B cell (primary cell): ENCODE results near the gene TECPR2. TPM values are rescaled to one million over a fixed set of nuclear protein-coding genes. Genes with fewer than 3 reads are reported as not detected.

Experiments used
- ATAC-seq: fragments of 200-7000 bp; cut with Tn5 transposase; one replicate; pipeline ENCODE4 v1.10.0; 2021; ENCODE audit warnings: low read depth, mild to moderate bottlenecking, moderate number of reproducible peaks, moderate library complexity
- CTCF ChIA-PET: fragments of 350-600 bp; sonication (Branson Sonifier 250); formaldehyde crosslinking; loops from one replicate; lab custom pipeline; 2021; ENCODE audit warnings: antibody characterized with exemption, inconsistent platforms; lab: Charles Lee
- POLR2A ChIA-PET: fragments of 350-600 bp; sonication (Branson Sonifier 250); formaldehyde crosslinking; loops from one replicate; lab custom pipeline; 2021; ENCODE audit warnings: antibody characterized with exemption; lab: Charles Lee
- DNase-seq: peaks from one replicate; pipeline ENCODE4 v3.0.0; 2013
- H2AFZ ChIP-seq: 2 replicates; pipeline ENCODE4 v1.6.1; 2012; ENCODE audit warnings: mild to moderate bottlenecking, low read depth, low read length; ENCODE audit not compliant: insufficient read depth, poor library complexity, severe bottlenecking
- H3K27ac ChIP-seq, 2 donors: 1 replicate in 1 of 2; 2 replicates in 1 of 2; pipeline ENCODE4 v1.5.1; 2012 to 2013; ENCODE audit warnings: low read length in 2 of 2, mild to moderate bottlenecking in 2 of 2, moderate library complexity in 1 of 2
- H3K27me3 ChIP-seq, 4 experiments: fragments of 200-600 bp in 1 of 4; sonication (generic) in 1 of 4; replicated peaks in 1 of 4; 1 replicate in 2 of 4; 2 replicates in 2 of 4; pipeline versions ENCODE4 v1.6.1 to v1.7.0; 2013 to 2016; ENCODE audit warnings: low read length in 3 of 4, mild to moderate bottlenecking in 2 of 4, mixed read lengths in 1 of 4, moderate library complexity in 1 of 4; ENCODE audit not compliant: insufficient read depth in 4 of 4, control insufficient read depth in 3 of 4; ENCODE audit errors: control extremely low read depth in 1 of 4
- H3K36me3 ChIP-seq, 2 experiments: replicated peaks in 1 of 2; 1 replicate in 1 of 2; 2 replicates in 1 of 2; pipeline versions ENCODE4 v1.6.1 to v1.7.1; 2013; ENCODE audit warnings: low read length in 1 of 2; ENCODE audit not compliant: insufficient read depth in 2 of 2, control insufficient read depth in 1 of 2; ENCODE audit errors: control extremely low read depth in 1 of 2, extremely low read depth in 1 of 2
- H3K4me1 ChIP-seq, 2 donors: fragments of 200-600 bp in 1 of 2; sonication (generic) in 1 of 2; 1 replicate in 1 of 2; 2 replicates in 1 of 2; pipeline versions ENCODE4 v1.5.1 to v1.6.1; 2013 to 2017; ENCODE audit warnings: low read length in 2 of 2; ENCODE audit not compliant: control insufficient read depth in 2 of 2, insufficient read depth in 2 of 2
- H3K4me2 ChIP-seq: replicated peaks from 2 replicates; pipeline ENCODE3; 2012; ENCODE audit warnings: mild to moderate bottlenecking, low read depth, low read length; ENCODE audit not compliant: poor library complexity, severe bottlenecking
- H3K4me3 ChIP-seq, 5 experiments: fragments of 200-600 bp in 1 of 5; sonication (generic) in 1 of 5; 1 replicate in 3 of 5; 2 replicates in 2 of 5; pipeline versions ENCODE4 v1.5.1 to v1.7.0; 2011 to 2016; ENCODE audit warnings: low read length in 4 of 5, mild to moderate bottlenecking in 4 of 5, low read depth in 2 of 5, control low read depth in 1 of 5, moderate library complexity in 1 of 5; ENCODE audit not compliant: insufficient read depth in 1 of 5; ENCODE audit errors: control extremely low read depth in 1 of 5, extremely low read depth in 1 of 5
- H3K79me2 ChIP-seq: fragments of 200-600 bp; sonication (generic); one replicate; pipeline ENCODE4 v1.6.0; 2016; ENCODE audit warnings: low read length; ENCODE audit not compliant: control insufficient read depth, insufficient read depth
- H3K9ac ChIP-seq: fragments of 200-600 bp; sonication (generic); 2 replicates; pipeline ENCODE4 v1.6.1; 2017; ENCODE audit warnings: mild to moderate bottlenecking, low read length, moderate library complexity
- H3K9me3 ChIP-seq, 3 donors: one replicate each; pipeline versions ENCODE4 v1.6.1 to v1.7.1; 2013; ENCODE audit warnings: low read length in 2 of 3; ENCODE audit not compliant: control insufficient read depth in 2 of 3, insufficient read depth in 1 of 3; ENCODE audit errors: control extremely low read depth in 1 of 3
- H4K20me1 ChIP-seq: 2 replicates; pipeline ENCODE4 v1.6.0; 2012; ENCODE audit warnings: mild to moderate bottlenecking, low read length; ENCODE audit not compliant: insufficient read depth, control insufficient read depth, poor library complexity, severe bottlenecking
- H3K27ac Mint-ChIP-seq: one replicate; pipeline ENCODE4 v1.8.0; 2021; ENCODE audit warnings: mixed read lengths
- H3K27me3 Mint-ChIP-seq: one replicate; pipeline ENCODE4 v1.8.0; 2021; ENCODE audit warnings: mixed read lengths
- H3K4me1 Mint-ChIP-seq: one replicate; pipeline ENCODE4 v1.8.0; 2021; ENCODE audit warnings: mixed read lengths
- H3K4me3 Mint-ChIP-seq: one replicate; pipeline ENCODE4 v1.8.0; 2021; ENCODE audit warnings: mixed read lengths
- H3K9me3 Mint-ChIP-seq: one replicate; pipeline ENCODE4 v1.8.0; 2022; ENCODE audit warnings: mixed read lengths; ENCODE audit not compliant: insufficient read depth
- CTCF ChIP-seq: fragments of 200-600 bp; IDR thresholded peaks from one replicate; pipeline ENCODE4 v1.8.0; 2022; ENCODE audit warnings: antibody characterized with exemption, mild to moderate bottlenecking
- EZH2 ChIP-seq: IDR thresholded peaks from 2 replicates; pipeline ENCODE4 v1.6.1; 2012; ENCODE audit warnings: borderline replicate concordance, low read depth, mild to moderate bottlenecking, moderate library complexity, low read length; ENCODE audit not compliant: insufficient read depth, poor library complexity, severe bottlenecking
- WGBS: methylation state at CpG from one replicate; pipeline ENCODE4 v1.1.5; 2013; ENCODE audit warnings: missing lambda C conversion rate; ENCODE audit not compliant: insufficient coverage; 5-methylcytosine and 5-hydroxymethylcytosine counted together
- intact Hi-C: fragments of 100-400 bp; cut with micrococcal nuclease; formaldehyde crosslinking; loops from one replicate; pipeline ENCODE4 v1.10.0; 2022
- polyA plus RNA-seq: library from polyadenylated mRNA; depleted of rRNA; stranded (reverse); fragments of >200 nt; gene quantifications from 2 replicates; pipeline ENCODE4 v1.2.3, GENCODE V29; 2012
- total RNA-seq, 2 donors: library from RNA; stranded (reverse); fragments of 120-200 nt in 1 of 2; gene quantifications; 1 replicate in 1 of 2; 2 replicates in 1 of 2; pipeline versions ENCODE4 v1.2.3 to v1.2.4, GENCODE V29; 2013 to 2022

TECPR2 gene
- total and polyA plus RNA-seq, 2 donors (not counting 1 experiment from before 2014, with no cell fraction given), result 4.7 to 10.8 TPM

GRCh38 chr14:102375119-102375518, 12.4 kb downstream of the TECPR2 start:
- TF ChIP-seq EZH2 (no peak), CTCF (no peak)
- CTCF ChIA-PET, result no interaction called here
- H3K27ac ChIP-seq, result no peak overlapping the region
- 84% methylated on average over 4 of the region's 5 CpGs for WGBS
- Mint-ChIP-seq H3K9me3 (no peaks in the 10 kb centered on the region), H3K4me3 (no peak overlapping the region), H3K4me1 (peaks cover 4% of the 10 kb centered on the region), H3K27me3 (no peaks in the 10 kb centered on the region), H3K27ac (no peak overlapping the region)
- H3K36me3 ChIP-seq, result peaks cover 0 to 5% of the 10 kb centered on the region in 2 experiments
- H3K9me3 ChIP-seq, result no peaks in the 10 kb centered on the region
- H3K4me1 ChIP-seq, result no peaks in the 10 kb centered on the region
- intact Hi-C loops, result no loop called here
- H3K4me2 ChIP-seq, result no peak overlapping the region
- H3K27me3 ChIP-seq, result no peaks in the 10 kb centered on the region
- no peak overlapping the region for H3K9ac ChIP-seq
- no peak overlapping the region for H3K4me3 ChIP-seq
- DNase-seq (no peak), ATAC-seq (no peak)
- H2AFZ ChIP-seq, result no peak overlapping the region
- POLR2A ChIA-PET, result no interaction called here
- H4K20me1 ChIP-seq, result no peaks in the 10 kb centered on the region
- H3K79me2 ChIP-seq, result no peaks in the 10 kb centered on the region

DNA sequence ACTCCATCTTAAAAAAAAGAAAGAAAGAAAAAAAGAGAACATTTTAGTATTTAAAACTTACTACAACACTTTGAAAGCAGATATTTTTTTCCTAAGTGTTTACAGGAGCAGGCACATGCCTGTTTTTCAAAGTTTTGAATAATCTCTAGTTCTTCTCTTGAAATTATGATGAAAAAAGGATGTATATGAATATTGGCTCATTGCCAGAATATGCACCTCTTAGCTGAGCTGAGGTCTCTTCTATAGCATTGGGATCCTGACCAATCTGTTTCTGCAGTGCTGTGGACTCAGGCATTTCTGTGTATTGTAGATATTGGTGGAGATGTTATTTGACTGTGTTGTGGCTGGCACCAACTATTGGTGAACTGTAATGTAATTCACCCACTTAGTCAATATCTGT, 15.0 kb downstream of the TECPR2 start:
- no peaks in the 10 kb centered on the region for H3K9me3 Mint-ChIP-seq
- Histone ChIP-seq H3K27ac (no peak overlapping the region), H3K79me2 (no peaks in the 10 kb centered on the region), H3K4me3 (no peak overlapping the region), H3K9me3 (no peaks in the 10 kb centered on the region), H3K4me1 (no peaks in the 10 kb centered on the region), H3K36me3 (peaks cover 0 to 7% of the 10 kb centered on the region in 2 experiments), H2AFZ (no peak overlapping the region), H3K9ac (no peak overlapping the region), H4K20me1 (no peaks in the 10 kb centered on the region), H3K27me3 (no peaks in the 10 kb centered on the region), H3K4me2 (no peak overlapping the region)
- no peak for DNase-seq
- H3K27ac Mint-ChIP-seq, result no peak overlapping the region
- no peak for TF ChIP-seq EZH2
- TF ChIP-seq CTCF, result no peak
- intact Hi-C loops, result no loop called here
- no peaks in the 10 kb centered on the region for H3K4me1 Mint-ChIP-seq
- ATAC-seq, result no peak
- no peak overlapping the region for H3K4me3 Mint-ChIP-seq
- H3K27me3 Mint-ChIP-seq, result no peaks in the 10 kb centered on the region
- CTCF ChIA-PET, result no interaction called here
- POLR2A ChIA-PET, result no interaction called here
